GM12878 (cell line): ENCODE data around the gene CMBL. TPM values are rescaled to one million over a fixed set of nuclear protein-coding genes. Genes with fewer than 3 reads are reported as not detected.
A peak's percentile ranks its signal among the peaks of the same experiment; 100 is the strongest.

Experiments used
- ATF2 ChIP-seq: IDR thresholded peaks from 2 replicates; pipeline ENCODE4 v1.6.1; 2012; ENCODE audit warnings: low read length, inconsistent platforms
- CEBPZ ChIP-seq: fragments of 150-350 bp; IDR thresholded peaks from 2 replicates; pipeline ENCODE4 v1.6.1; 2016; ENCODE audit warnings: low read depth, low read length
- CHD1 ChIP-seq: IDR thresholded peaks from 2 replicates; pipeline ENCODE4 v1.6.1; 2012; ENCODE audit warnings: low read depth, low read length, improper control_type of control experiment
- E4F1 ChIP-seq: fragments of 450-650 bp; IDR thresholded peaks from 2 replicates; pipeline ENCODE4 v1.6.1; 2018; ENCODE audit warnings: borderline replicate concordance, mild to moderate bottlenecking; ENCODE audit not compliant: partially characterized antibody
- ESRRA ChIP-seq: IDR thresholded peaks from 2 replicates; pipeline ENCODE4 v1.6.1; 2012; ENCODE audit warnings: mild to moderate bottlenecking, low read length, improper control_type of control experiment
- FOXK2 ChIP-seq: fragments of 450-650 bp; IDR thresholded peaks from 2 replicates; pipeline ENCODE4 v1.6.1; 2017; ENCODE audit warnings: mild to moderate bottlenecking, moderate library complexity
- IKZF1 ChIP-seq: fragments of 450-650 bp; conservative IDR thresholded peaks from 2 replicates; pipeline ENCODE4 v1.6.1; 2017; ENCODE audit warnings: antibody characterized with exemption, mild to moderate bottlenecking
- IRF3 ChIP-seq: fragments of 450-650 bp; IDR thresholded peaks from 2 replicates; pipeline ENCODE4 v1.6.1; 2014; ENCODE audit warnings: mild to moderate bottlenecking
- KLF5 ChIP-seq: fragments of 450-650 bp; IDR thresholded peaks from 2 replicates; pipeline ENCODE4 v1.6.1; 2014; ENCODE audit warnings: mild to moderate bottlenecking; ENCODE audit not compliant: partially characterized antibody
- MXI1 ChIP-seq: fragments of 150-350 bp; IDR thresholded peaks from 2 replicates; pipeline ENCODE4 v1.6.1; 2011; ENCODE audit warnings: low read depth, mild to moderate bottlenecking, inconsistent platforms, low read length, improper control_type of control experiment
- NKRF ChIP-seq: fragments of 450-650 bp; conservative IDR thresholded peaks from 2 replicates; pipeline ENCODE4 v1.6.1; 2017; ENCODE audit warnings: mild to moderate bottlenecking, moderate library complexity
- POLR2AphosphoS5 ChIP-seq: IDR thresholded peaks from 2 replicates; pipeline ENCODE4 v1.6.1; 2011; ENCODE audit warnings: mild to moderate bottlenecking, low read length, inconsistent platforms
- RB1 ChIP-seq: fragments of 450-650 bp; formaldehyde crosslinking; IDR thresholded peaks from 2 replicates; pipeline ENCODE4 v1.6.1; 2017; ENCODE audit warnings: mild to moderate bottlenecking, borderline replicate concordance
- RBBP5 ChIP-seq: fragments of 200-600 bp; sonication (generic); conservative IDR thresholded peaks from 2 replicates; pipeline ENCODE4 v1.6.1; 2016
- RCOR1 ChIP-seq: conservative IDR thresholded peaks from 2 replicates; pipeline ENCODE4 v1.6.1; 2012; ENCODE audit warnings: low read depth, low read length, improper control_type of control experiment
- RUNX3 ChIP-seq: IDR thresholded peaks from 2 replicates; pipeline ENCODE4 v1.6.1; 2012; ENCODE audit warnings: low read length, inconsistent platforms
- TCF12 ChIP-seq: IDR thresholded peaks from 2 replicates; pipeline ENCODE4 v1.6.1; 2011; ENCODE audit warnings: low read depth, mild to moderate bottlenecking, low read length
- ZNF217 ChIP-seq: fragments of 450-650 bp; IDR thresholded peaks from 2 replicates; pipeline ENCODE4 v1.6.1; 2017; ENCODE audit warnings: antibody characterized with exemption, mild to moderate bottlenecking
- polyA plus RNA-seq, 11 experiments: library from polyadenylated mRNA; depleted of rRNA in 4 of 11; unstranded in 6 of 11; stranded (reverse) in 5 of 11; fragments of >200 nt; fragmentation: Nextera tagmentation in 4 of 11; fragmentation: Illumina TruSeq in 1 of 11; extraction: Ambion mirVana in 4 of 11; extraction: Trizol in 1 of 11; gene quantifications; 1 replicate in 1 of 11; 2 replicates in 10 of 11; pipeline versions ENCODE4 v1.2.1 to v1.2.3, GENCODE V29; 2011 to 2016; ENCODE audit warnings: inconsistent platforms in 2 of 11, missing spikeins in 2 of 11, low read depth in 1 of 11
- total RNA-seq, 4 experiments: library from RNA; depleted of rRNA in 3 of 4; stranded (reverse); fragments of >200 nt in 3 of 4; fragmentation: Illumina TruSeq in 1 of 4; extraction: Trizol in 1 of 4; gene quantifications; 2 replicates each; pipeline versions ENCODE4 v1.2.1 to v1.2.3, GENCODE V29; 2013 to 2021
- TF ChIP-seq, protein P1 (sequence below): IDR thresholded peaks from 2 replicates; pipeline ENCODE4 v1.6.1; 2012; ENCODE audit warnings: low read depth, low read length, improper control_type of control experiment

Gene CMBL
- total and polyA plus RNA-seq, 10 of the 15 experiments (the other 5 are each of a cell fraction or from before 2014, with no cell fraction given): 1.8 to 15.6 (median 7.5) TPM

GRCh38 chr5:10353241-10354047, 45.7 kb upstream of the CMBL start, which contains the start of gene MARCHF6 (continued):
- TF ChIP-seq ESRRA: no peak
- no peak for TF ChIP-seq FOXK2
- no peak for TF ChIP-seq CHD1
- TF ChIP-seq TCF12: peak; percentile 87
- TF ChIP-seq CEBPZ: no peak
- peak; percentile 74 for TF ChIP-seq IKZF1
- peak; percentile 91 for TF ChIP-seq POLR2AphosphoS5
- no peak for TF ChIP-seq RCOR1
- TF ChIP-seq RBBP5: no peak
- peak; percentile 66; the same call in 1 of the 2 replicates for TF ChIP-seq ZNF217
- peak; percentile 81 for TF ChIP-seq NKRF
- TF ChIP-seq RB1: 0 out of 2 replicates have a peak, but pooled peaks have one; percentile 47
- no peak for TF ChIP-seq E4F1
- peak; percentile 65; the same call in 1 of the 2 replicates for TF ChIP-seq RUNX3
- TF ChIP-seq, protein P1, sequence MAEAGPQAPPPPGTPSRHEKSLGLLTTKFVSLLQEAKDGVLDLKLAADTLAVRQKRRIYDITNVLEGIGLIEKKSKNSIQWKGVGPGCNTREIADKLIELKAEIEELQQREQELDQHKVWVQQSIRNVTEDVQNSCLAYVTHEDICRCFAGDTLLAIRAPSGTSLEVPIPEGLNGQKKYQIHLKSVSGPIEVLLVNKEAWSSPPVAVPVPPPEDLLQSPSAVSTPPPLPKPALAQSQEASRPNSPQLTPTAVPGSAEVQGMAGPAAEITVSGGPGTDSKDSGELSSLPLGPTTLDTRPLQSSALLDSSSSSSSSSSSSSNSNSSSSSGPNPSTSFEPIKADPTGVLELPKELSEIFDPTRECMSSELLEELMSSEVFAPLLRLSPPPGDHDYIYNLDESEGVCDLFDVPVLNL: no peak
- peak; percentile 26 for TF ChIP-seq KLF5
- TF ChIP-seq ATF2: no peak
- peak; percentile 84 for TF ChIP-seq MXI1
- TF ChIP-seq IRF3: no peak
